Stomach (tissue), 4 donors: ENCODE results near the gene CBLC.
"Not testable (repeated sequence)": the region's sequence is repeated elsewhere in the genome, so short reads cannot be mapped to it uniquely, and the experiment has no call there.

ENCODE experiments used
- EP300 ChIP-seq: sonication (generic); formaldehyde crosslinking; IDR thresholded peaks from one replicate; pipeline ENCODE4 v1.6.1; 2017; ENCODE audit warnings: antibody characterized with exemption
- POLR2A ChIP-seq, 4 donors: fragments of 450-650 bp; IDR thresholded peaks; one replicate each; pipeline ENCODE4 v1.6.1; 2016; ENCODE audit warnings: antibody characterized with exemption in 4 of 4, control low read depth in 2 of 4, mild to moderate bottlenecking in 1 of 4, moderate library complexity in 1 of 4
- TF ChIP-seq, protein P1 (sequence below), 7 experiments: fragments of 450-650 bp in 4 of 7; fragments of 200-600 bp in 3 of 7; sonication (generic) in 3 of 7; IDR thresholded peaks; one replicate each; pipeline ENCODE4 v1.5.1; 2016 to 2019; ENCODE audit warnings: antibody characterized with exemption in 7 of 7, control low read depth in 2 of 7, mild to moderate bottlenecking in 1 of 7

DNA sequence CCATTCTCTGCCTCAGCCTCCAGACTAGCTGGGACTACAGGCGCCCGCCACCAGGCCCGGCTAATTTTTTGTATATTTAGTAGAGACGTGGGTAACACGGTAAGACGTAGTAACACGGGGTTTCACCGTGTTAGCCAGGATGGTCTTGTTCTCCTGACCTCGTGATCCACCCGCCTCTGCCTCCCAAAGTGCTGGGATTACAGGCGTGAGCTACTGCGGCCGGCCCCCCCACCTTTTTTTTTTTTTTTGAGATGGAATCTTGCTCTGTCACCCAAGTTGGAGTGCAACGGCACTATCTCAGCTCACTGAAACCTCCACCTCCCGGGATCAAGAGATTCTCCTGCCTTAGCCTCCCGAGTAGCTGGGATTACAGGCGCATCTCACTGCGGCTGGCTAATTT, 5.5 kb upstream of the CBLC start:
- TF ChIP-seq, protein P1, sequence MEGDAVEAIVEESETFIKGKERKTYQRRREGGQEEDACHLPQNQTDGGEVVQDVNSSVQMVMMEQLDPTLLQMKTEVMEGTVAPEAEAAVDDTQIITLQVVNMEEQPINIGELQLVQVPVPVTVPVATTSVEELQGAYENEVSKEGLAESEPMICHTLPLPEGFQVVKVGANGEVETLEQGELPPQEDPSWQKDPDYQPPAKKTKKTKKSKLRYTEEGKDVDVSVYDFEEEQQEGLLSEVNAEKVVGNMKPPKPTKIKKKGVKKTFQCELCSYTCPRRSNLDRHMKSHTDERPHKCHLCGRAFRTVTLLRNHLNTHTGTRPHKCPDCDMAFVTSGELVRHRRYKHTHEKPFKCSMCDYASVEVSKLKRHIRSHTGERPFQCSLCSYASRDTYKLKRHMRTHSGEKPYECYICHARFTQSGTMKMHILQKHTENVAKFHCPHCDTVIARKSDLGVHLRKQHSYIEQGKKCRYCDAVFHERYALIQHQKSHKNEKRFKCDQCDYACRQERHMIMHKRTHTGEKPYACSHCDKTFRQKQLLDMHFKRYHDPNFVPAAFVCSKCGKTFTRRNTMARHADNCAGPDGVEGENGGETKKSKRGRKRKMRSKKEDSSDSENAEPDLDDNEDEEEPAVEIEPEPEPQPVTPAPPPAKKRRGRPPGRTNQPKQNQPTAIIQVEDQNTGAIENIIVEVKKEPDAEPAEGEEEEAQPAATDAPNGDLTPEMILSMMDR (IDR thresholded peaks at IDR 0.05), result not testable (repeated sequence)
- TF ChIP-seq EP300; POLR2A (IDR thresholded peaks at IDR 0.05): not testable (repeated sequence)
